ENCODE data around the gene POLA1.

POLA1 gene

DNA sequence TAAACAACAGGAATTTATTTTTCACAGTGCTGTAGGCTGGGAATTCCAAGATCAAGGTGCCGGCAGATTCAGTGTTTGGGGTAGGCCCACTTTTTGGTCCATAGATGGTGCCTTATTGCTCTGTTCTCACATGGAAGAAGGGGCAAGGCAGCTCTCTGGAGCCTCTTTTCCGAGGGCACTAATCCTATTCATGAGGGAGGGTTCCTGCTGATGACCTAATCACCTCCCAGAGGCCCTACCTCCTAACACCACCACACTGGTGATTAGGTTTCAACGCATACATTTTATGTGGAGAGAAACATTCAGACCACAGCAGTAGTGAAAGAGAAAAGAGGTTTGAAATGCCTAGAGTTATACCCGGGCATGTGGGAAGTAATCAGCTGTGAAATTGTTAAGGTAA, 1.4 kb upstream of the POLA1 start:
- DNase-seq (ENCODE audit: low spot score) = no peak

DNA sequence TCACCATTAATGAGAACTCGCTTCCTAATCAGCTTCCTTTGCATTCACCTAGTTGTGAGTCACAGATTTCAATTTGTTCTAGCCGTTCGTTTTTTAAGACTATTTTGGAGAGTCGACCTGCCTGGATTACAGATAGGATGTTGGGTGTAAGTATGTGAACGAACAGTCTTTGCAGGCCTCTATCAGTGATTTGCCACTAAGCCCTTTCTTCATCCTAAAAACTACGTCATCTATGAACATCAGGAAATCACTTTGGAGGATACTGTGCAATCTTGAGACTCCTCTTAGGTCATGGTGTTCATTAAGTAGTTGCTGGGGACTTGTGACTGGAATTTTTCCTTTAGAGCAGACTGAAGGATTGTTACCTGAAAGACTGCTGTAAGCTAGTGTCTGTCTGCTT, 1.1 kb downstream of the POLA1 start:
- no peak for DNase-seq (ENCODE audit: low spot score)

GRCh38 chrX:24696294-24696693, 2.6 kb downstream of the POLA1 start:
- DNase-seq (ENCODE audit: low spot score) = no peak

DNA sequence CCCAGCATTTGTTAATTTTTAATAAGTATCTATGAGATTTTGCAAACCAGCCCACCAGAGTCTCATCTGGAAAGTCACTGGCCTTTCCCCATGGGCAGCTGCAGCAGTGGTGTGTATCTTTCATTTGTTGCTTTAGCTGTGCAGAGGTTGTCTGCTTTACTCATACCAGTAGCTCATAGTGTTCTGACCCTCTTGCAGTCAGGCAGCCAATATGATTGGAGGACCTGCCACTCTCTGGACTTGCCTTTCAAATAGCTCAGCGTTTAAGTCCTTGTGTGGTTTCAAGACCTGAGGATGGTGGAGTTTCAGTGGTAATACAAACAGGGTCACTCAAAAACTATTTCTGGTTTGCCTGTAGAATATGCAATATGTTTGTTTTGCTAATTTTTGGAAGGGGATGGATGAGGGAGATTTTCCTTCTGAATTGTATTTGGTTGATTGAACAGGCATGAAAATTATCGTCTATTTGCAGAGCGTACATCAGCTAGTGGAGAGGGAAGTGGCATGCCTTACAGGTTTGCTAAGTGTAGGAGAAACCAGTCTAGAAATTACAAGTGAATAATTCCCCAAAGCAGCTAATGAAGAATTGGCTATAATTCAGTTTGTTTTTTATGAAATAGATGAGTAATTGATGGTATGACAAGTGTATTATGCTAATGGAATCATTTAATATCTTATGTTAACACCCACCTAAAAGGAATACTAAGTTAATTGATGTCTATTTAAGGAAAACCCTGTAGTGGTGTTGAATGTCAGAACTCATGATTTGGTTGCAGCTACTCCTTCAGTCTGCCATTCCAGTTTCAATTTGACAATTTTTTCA, 8.9 kb downstream of the POLA1 start:
- no peak for DNase-seq (ENCODE audit: low spot score)

GRCh38 chrX:24703185-24703494, 9.4 kb downstream of the POLA1 start:
- DNase-seq (ENCODE audit: low spot score) = no peak

DNA sequence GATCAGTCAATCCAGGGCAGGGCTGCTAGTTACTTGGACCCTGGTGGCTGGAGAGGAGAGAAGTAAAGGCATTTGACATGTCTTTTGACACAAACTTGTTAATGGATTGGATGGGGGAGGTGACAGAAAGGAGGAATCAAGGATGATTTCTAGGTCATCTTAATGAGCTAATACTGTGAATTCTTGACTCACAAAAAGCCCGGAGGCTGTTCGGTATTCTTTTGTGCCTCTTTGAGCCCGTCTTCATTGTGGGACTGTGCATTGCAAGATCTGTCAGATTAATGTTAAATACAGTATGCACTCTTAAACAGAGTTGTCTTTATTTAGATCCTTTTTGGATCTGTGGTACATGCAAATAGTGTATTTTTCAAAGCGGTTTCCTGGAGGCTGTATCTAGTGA, 25.1 kb downstream of the POLA1 start:
- no peak for DNase-seq (ENCODE audit: low spot score)

- DNase-seq (ENCODE audit: low spot score) = no peak
These were observed 26.3 kb downstream of the POLA1 start for GRCh38 chrX:24720036-24720435.

DNA sequence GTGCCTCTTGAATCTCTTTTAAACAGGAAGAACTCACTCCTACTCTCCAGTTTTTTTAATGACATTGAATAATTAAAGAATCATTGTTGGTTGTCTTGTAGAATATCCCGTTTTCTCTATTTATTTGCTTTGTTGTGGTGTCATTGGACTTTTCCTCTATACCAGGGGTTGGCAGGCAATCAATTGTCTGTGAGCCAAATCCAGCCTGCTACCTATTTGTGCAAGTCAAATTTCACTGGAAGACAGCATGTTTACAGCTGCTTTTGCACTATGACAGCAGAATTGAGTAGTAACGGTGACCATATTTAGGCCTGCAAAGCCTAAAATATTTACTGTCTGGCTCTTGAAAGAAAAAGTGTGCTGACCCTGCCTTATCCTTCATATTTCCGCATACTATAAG, 34.8 kb downstream of the POLA1 start:
- DNase-seq (ENCODE audit: low spot score) = no peak

- DNase-seq (ENCODE audit: low spot score) = no peak
These were observed 39.2 kb downstream of the POLA1 start for GRCh38 chrX:24732766-24733500.

GRCh38 chrX:24741330-24741729, 47.6 kb downstream of the POLA1 start:
- DNase-seq (ENCODE audit: low spot score) = no peak

GRCh38 chrX:24748196-24748595, 54.5 kb downstream of the POLA1 start:
- DNase-seq (ENCODE audit: low spot score) = no peak

GRCh38 chrX:24759786-24760185, 66.1 kb downstream of the POLA1 start:
- no peak for DNase-seq (ENCODE audit: low spot score)

- DNase-seq (ENCODE audit: low spot score) = no peak
These were observed 66.8 kb downstream of the POLA1 start for GRCh38 chrX:24760363-24761000.

GRCh38 chrX:24761306-24761705, 67.6 kb downstream of the POLA1 start:
- no peak for DNase-seq (ENCODE audit: low spot score)

DNA sequence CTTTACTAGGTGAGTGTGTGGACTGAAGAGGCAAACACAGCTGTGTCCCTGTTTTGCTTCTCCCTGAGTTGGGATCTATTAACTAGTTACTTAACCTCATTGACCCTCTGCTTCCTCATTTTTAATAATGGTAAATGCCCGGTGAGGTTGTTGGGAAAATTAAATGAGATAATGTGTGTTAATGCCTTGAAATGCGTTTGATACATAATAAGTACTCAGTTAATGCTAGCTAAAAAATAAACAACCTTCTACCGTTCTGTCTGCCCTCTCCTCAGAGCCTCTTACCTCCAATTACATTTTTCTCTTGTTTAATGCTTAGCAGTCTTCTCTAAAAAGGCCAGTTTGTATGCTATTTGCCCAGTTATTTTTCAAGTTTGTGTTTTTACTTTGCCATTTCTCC, 70.3 kb downstream of the POLA1 start:
- DNase-seq (ENCODE audit: low spot score) = no peak

DNA sequence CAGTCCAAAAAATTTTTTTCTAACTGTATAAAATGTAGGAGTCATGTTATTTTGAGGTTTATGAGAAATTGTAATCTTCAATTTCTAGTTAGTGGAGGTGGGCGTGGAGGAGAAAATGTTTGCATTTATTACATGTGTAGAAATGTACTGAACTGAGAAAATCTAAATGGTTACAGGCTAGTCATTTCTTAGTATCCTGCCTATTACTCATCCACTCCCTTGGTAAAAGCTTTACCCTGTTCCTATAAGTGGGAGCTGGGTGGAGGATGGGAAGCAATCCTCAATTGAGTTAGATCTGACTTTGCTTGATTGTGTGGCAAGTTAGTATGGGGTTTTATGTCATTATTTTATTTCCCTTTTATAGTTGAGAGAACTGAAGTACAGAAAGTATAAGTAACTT, 73.8 kb downstream of the POLA1 start:
- no peak for DNase-seq (ENCODE audit: low spot score)

DNA sequence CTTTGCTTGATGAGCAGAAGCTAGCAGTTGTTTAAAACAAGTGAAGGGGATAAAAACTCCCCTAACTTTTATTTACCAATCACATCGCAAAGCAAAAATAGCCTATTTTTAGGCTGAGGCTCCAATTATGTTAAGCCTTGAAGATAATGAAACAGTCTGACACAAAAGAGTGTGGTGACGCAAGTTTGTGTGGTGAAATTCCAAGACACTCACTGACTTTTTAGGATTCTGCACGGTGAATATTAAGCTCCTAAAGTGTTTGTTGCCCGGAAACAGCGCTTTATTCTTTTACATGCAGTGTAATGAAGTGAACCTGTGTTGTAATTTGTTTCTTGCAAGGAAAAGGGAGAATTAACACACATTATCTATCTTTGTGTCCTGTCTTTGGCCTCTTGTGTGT, 74.8 kb downstream of the POLA1 start:
- DNase-seq (ENCODE audit: low spot score) = no peak

DNA sequence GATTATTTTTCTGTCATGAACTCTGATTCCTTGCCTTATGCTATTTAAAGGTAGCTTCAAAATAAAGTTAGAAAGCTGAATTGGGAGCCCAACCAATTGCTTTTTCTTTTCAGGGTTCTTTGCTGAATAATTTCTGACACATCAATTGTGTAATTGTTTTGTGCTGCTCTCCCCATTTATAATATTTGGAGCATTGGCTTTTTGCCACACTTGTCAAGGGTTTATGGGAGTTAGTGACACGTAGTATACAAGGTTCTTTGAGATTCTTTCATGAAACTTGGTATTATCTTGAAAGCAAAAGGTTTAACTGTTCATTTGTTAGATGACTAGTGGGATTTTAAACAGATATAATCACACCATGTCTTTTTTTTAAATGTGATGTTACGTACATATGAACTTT, 80.9 kb downstream of the POLA1 start:
- no peak for DNase-seq (ENCODE audit: low spot score)

DNA sequence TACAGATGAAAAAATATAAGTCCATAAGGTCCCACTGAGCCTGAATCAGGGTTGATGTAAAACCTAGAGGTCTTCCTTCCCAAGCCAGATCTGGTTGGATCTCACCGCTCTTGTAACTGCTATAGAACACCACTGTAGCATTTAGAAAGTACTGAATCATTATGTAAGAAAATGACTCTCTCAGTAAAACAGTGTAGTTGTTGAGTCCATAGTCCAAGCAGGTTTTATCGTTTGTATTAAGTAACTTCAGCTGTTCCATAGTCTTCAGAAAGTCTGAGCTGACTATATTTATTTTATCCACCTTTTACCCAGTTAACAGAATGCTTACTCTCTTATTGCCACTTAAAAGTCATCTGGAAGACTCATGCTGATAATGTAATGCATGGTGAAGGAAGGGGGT, 82.2 kb downstream of the POLA1 start:
- no peak for DNase-seq (ENCODE audit: low spot score)

- DNase-seq (ENCODE audit: low spot score) = no peak
These were observed 83.9 kb downstream of the POLA1 start for GRCh38 chrX:24777660-24778059.

DNA sequence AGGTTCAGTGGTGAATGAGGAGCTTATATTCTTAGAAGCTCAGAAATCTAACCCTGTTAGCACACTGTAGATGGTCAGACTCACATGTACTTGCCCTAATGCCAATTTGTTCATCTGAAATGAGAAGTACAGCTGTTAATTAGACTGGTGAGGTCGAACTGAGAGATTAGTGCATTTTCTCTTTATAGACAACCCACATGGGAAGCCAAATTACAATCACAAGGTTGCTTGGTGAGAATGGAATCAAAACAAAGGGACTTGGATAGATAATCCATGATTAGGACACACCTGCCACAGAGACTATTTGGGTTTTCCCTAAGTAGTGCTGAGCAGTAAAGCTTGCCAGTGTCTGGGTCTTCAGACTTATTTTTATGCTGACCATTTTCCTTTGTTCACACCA, 88.3 kb downstream of the POLA1 start:
- no peak for DNase-seq (ENCODE audit: low spot score)

GRCh38 chrX:24789047-24789446, 95.3 kb downstream of the POLA1 start:
- no peak for DNase-seq (ENCODE audit: low spot score)

DNA sequence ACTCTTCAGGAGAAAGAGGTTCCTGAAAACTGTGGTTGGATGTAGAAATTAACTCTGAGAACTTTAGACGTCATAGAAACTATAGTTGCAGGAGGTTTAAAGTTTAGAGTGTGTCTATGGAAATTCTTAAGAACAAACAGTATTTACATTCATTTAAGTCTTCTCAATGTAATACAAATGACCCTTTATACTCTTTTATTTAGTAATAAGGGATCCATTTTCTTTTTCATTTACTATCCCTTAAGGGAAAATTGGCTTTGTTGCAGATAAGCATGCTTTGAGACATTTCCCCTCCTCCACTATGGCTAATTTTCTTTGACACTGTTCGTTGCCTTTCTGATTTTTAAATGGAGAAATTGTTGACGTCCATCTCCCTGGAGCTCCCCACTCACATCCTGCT, 96.4 kb downstream of the POLA1 start:
- no peak for DNase-seq (ENCODE audit: low spot score)
